Endodermal cell (in vitro differentiated cells): ENCODE results near the gene HEATR9. TPM values are rescaled to one million over a fixed set of nuclear protein-coding genes. Genes with fewer than 3 reads are reported as not detected.

Experiments used
- DNase-seq: peaks from one replicate; pipeline ENCODE4 v3.0.0-alpha.2; 2017
- H3K27ac ChIP-seq: 2 replicates; pipeline ENCODE4 v1.5.1; 2013; ENCODE audit warnings: mild to moderate bottlenecking, low read depth, low read length, moderate library complexity
- H3K27me3 ChIP-seq: 2 replicates; pipeline ENCODE4 v1.6.1; 2013; ENCODE audit warnings: mild to moderate bottlenecking, low read length, moderate library complexity; ENCODE audit not compliant: insufficient read depth, control insufficient read depth, poor library complexity, severe bottlenecking
- H3K36me3 ChIP-seq: 2 replicates; pipeline ENCODE4 v1.7.0; 2013; ENCODE audit warnings: mild to moderate bottlenecking, low read length, moderate library complexity; ENCODE audit not compliant: control insufficient read depth, insufficient read depth
- H3K4me1 ChIP-seq: one replicate; pipeline ENCODE4 v1.7.0; 2013; ENCODE audit warnings: low read length; ENCODE audit not compliant: control insufficient read depth, insufficient read depth
- H3K4me3 ChIP-seq: 2 replicates; pipeline ENCODE4 v1.5.1; 2013; ENCODE audit warnings: mild to moderate bottlenecking, low read length, moderate library complexity
- H3K9ac ChIP-seq: 2 replicates; pipeline ENCODE4 v1.6.1; 2013; ENCODE audit warnings: mild to moderate bottlenecking, low read length, moderate library complexity; ENCODE audit not compliant: poor library complexity, severe bottlenecking; ENCODE audit errors: extremely low read depth
- H3K9me3 ChIP-seq: 2 replicates; pipeline ENCODE4 v1.6.1; 2013; ENCODE audit warnings: mild to moderate bottlenecking, low read length, moderate library complexity; ENCODE audit not compliant: control insufficient read depth
- H3K27ac Mint-ChIP-seq: 2 replicates; pipeline ENCODE4 v1.8.0; 2020; ENCODE audit warnings: mixed read lengths
- H3K27me3 Mint-ChIP-seq: 2 replicates; pipeline ENCODE4 v1.8.0; 2021; ENCODE audit warnings: mild to moderate bottlenecking, mixed read lengths; ENCODE audit not compliant: insufficient read depth
- H3K36me3 Mint-ChIP-seq: 2 replicates; pipeline ENCODE4 v1.8.0; 2020; ENCODE audit warnings: low read depth, mixed read lengths
- H3K4me1 Mint-ChIP-seq: 2 replicates; pipeline ENCODE4 v1.8.0; 2020; ENCODE audit warnings: mixed read lengths
- H3K4me3 Mint-ChIP-seq: 2 replicates; pipeline ENCODE4 v1.8.0; 2020; ENCODE audit warnings: mild to moderate bottlenecking, moderate library complexity, mixed read lengths
- H3K9me3 Mint-ChIP-seq: 2 replicates; pipeline ENCODE4 v1.8.0; 2020; ENCODE audit warnings: mild to moderate bottlenecking, mixed read lengths
- CTCF ChIP-seq: fragments of 200-600 bp; sonication (generic); conservative IDR thresholded peaks from 2 replicates; pipeline ENCODE4 v1.5.0; 2021; ENCODE audit warnings: antibody characterized with exemption, mild to moderate bottlenecking
- WGBS, 2 experiments: methylation state at CpG; one replicate each; pipeline versions ENCODE4 v1.1.5 to v1.1.7; 2013; ENCODE audit warnings: missing lambda C conversion rate in 2 of 2, mixed read lengths in 1 of 2; ENCODE audit not compliant: insufficient coverage in 1 of 2, insufficient read length in 1 of 2; 5-methylcytosine and 5-hydroxymethylcytosine counted together
- total RNA-seq, 2 donors: library from RNA; stranded (reverse); fragmentation: NEBNext Ultra II Directional in 1 of 2; extraction: Animal tissue kit (Norgen Biotek cat#: 25700) in 1 of 2; gene quantifications; 2 replicates in 1 of 2; 3 replicates in 1 of 2; pipeline ENCODE4 v1.2.1, GENCODE V29; 2021

HEATR9 gene
- total RNA-seq, 2 donors from 2014 or later: not detected

GRCh38 chr17:35842239-35842638, 26.5 kb downstream of the HEATR9 start:
- Histone ChIP-seq H3K9ac (no peak overlapping the region), H3K4me1 (no peaks in the 10 kb centered on the region), H3K4me3 (no peak overlapping the region), H3K9me3 (no peaks in the 10 kb centered on the region), H3K36me3 (peaks cover 92% of the 10 kb centered on the region), H3K27ac (no peak overlapping the region), H3K27me3 (no peaks in the 10 kb centered on the region)
- TF ChIP-seq CTCF: no peak
- Mint-ChIP-seq H3K4me1 (no peaks in the 10 kb centered on the region), H3K9me3 (no peaks in the 10 kb centered on the region), H3K27me3 (no peaks in the 10 kb centered on the region), H3K4me3 (no peak overlapping the region), H3K36me3 (peaks cover 74% of the 10 kb centered on the region), H3K27ac (no peak overlapping the region)
- WGBS, 2 experiments: 97 to 99% methylated on average over 5 of the region's 5 CpGs
- DNase-seq: no peak

- no peak overlapping the region for H3K27ac ChIP-seq
- TF ChIP-seq CTCF: no peak
- H3K27me3 ChIP-seq: no peaks in the 10 kb centered on the region
- no peak overlapping the region for H3K9ac ChIP-seq
- H3K9me3 ChIP-seq: no peaks in the 10 kb centered on the region
- no peak overlapping the region for H3K4me3 ChIP-seq
- WGBS, 2 experiments: 91 to 97% methylated on average over 3 to 4 of the region's 4 CpGs
- Mint-ChIP-seq H3K36me3 (peaks cover 78% of the 10 kb centered on the region), H3K4me3 (no peak overlapping the region), H3K4me1 (no peaks in the 10 kb centered on the region), H3K27me3 (no peaks in the 10 kb centered on the region), H3K27ac (no peak overlapping the region), H3K9me3 (no peaks in the 10 kb centered on the region)
- no peaks in the 10 kb centered on the region for H3K4me1 ChIP-seq
- no peak for DNase-seq
- H3K36me3 ChIP-seq: peaks cover 94% of the 10 kb centered on the region
Measured at GRCh38 chr17:35841505-35841904, 27.2 kb downstream of the HEATR9 start.

GRCh38 chr17:35841101-35841500, 27.6 kb downstream of the HEATR9 start:
- no peaks in the 10 kb centered on the region for H3K9me3 ChIP-seq
- peaks cover 94% of the 10 kb centered on the region for H3K36me3 ChIP-seq
- no peaks in the 10 kb centered on the region for H3K27me3 Mint-ChIP-seq
- no peak overlapping the region for H3K9ac ChIP-seq
- no peak overlapping the region for H3K27ac Mint-ChIP-seq
- no peak overlapping the region for H3K27ac ChIP-seq
- H3K36me3 Mint-ChIP-seq: peaks cover 78% of the 10 kb centered on the region
- no peaks in the 10 kb centered on the region for H3K4me1 ChIP-seq
- no peak for TF ChIP-seq CTCF
- H3K27me3 ChIP-seq: no peaks in the 10 kb centered on the region
- H3K4me1 Mint-ChIP-seq: no peaks in the 10 kb centered on the region
- WGBS, 2 experiments: 100% methylated on average over 3 of the region's 3 CpGs; no CpG with 5 or more reads in 1 of the 2 experiments
- no peak overlapping the region for H3K4me3 Mint-ChIP-seq
- H3K9me3 Mint-ChIP-seq: no peaks in the 10 kb centered on the region
- H3K4me3 ChIP-seq: no peak overlapping the region
- no peak for DNase-seq
